MM.1S (cell line): ENCODE data around the gene TRIP4.

Experiments used
- EZH2 ChIP-seq: fragments of 300-600 bp; sonication (generic); optimal IDR thresholded peaks from 2 replicates; pipeline ENCODE3; 2017; ENCODE audit warnings: low read depth, mild to moderate bottlenecking, antibody characterized with exemption, low read length, mixed read lengths
- TF ChIP-seq, protein P1 (sequence below): fragments of 300-600 bp; sonication (generic); IDR thresholded peaks from 2 replicates; pipeline ENCODE4 v1.5.1; 2016; ENCODE audit warnings: antibody characterized with exemption, low read length, mixed read lengths

DNA sequence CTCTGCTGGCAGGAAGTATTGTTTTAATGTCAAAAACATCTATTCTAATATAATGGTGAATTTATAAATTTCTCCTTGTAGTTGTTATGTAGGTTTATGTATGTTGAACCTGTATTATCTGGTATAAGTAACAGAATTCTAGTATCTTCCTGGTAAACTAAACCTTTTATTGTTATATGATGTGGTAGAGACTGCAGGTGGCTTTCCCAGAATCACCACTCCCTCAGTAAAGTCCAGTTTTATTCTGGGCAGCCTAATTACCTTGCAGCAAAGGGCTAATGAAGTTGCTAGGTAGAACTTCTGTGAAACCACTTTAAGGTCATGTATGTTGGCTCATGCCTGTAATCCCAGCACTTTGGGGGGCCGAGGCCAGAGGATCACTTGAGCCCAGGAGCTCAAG, 47.3 kb upstream of the TRIP4 start:
- TF ChIP-seq, protein P1, sequence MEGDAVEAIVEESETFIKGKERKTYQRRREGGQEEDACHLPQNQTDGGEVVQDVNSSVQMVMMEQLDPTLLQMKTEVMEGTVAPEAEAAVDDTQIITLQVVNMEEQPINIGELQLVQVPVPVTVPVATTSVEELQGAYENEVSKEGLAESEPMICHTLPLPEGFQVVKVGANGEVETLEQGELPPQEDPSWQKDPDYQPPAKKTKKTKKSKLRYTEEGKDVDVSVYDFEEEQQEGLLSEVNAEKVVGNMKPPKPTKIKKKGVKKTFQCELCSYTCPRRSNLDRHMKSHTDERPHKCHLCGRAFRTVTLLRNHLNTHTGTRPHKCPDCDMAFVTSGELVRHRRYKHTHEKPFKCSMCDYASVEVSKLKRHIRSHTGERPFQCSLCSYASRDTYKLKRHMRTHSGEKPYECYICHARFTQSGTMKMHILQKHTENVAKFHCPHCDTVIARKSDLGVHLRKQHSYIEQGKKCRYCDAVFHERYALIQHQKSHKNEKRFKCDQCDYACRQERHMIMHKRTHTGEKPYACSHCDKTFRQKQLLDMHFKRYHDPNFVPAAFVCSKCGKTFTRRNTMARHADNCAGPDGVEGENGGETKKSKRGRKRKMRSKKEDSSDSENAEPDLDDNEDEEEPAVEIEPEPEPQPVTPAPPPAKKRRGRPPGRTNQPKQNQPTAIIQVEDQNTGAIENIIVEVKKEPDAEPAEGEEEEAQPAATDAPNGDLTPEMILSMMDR: no peak
- TF ChIP-seq EZH2: no peak
